HTERT RPE-1 (cell line): Measurements from ENCODE around the gene MAPRE2.
"Not testable (repeated sequence)": the region's sequence is repeated elsewhere in the genome, so short reads cannot be mapped to it uniquely, and the experiment has no call there.

Source experiments
- in situ Hi-C: fragments of 300-500 bp; cut with MboI; formaldehyde crosslinking; loops from 4 replicates; pipeline ENCODE4 v1.14.3; 2020; ENCODE audit warnings: low sequenced_read_pairs

Gene MAPRE2

GRCh38 chr18:35143622-35144596, 102.7 kb downstream of the MAPRE2 start:
- in situ Hi-C loops: no loop called here

GRCh38 chr18:35144698-35145097, 103.5 kb downstream of the MAPRE2 start:
- in situ Hi-C loops: no loop called here

DNA sequence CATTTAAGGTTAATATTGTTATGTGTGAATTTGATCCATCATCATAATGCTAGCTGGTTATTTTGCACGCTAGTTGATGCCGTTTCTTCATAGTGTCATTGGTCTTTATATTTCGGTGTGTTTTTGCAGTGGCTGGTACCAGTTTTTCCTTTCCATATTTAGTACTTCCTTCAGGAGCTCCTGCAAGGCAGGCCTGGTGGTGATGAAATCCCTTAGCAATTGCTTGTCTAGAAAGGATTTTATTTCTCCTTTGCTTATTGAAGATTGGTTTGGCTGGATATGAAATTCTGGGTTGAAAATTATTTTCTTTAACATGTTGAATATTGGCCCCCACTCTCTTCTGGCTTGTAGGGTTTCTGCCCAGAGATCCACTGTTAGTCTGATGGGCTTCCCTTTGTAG, 109.0 kb downstream of the MAPRE2 start:
- in situ Hi-C loops: not testable (repeated sequence)

GRCh38 chr18:35153609-35154272, 112.5 kb downstream of the MAPRE2 start:
- in situ Hi-C loops: no loop called here

- in situ Hi-C loops: no loop called here
These were observed 114.3 kb downstream of the MAPRE2 start for GRCh38 chr18:35155398-35156117.

DNA sequence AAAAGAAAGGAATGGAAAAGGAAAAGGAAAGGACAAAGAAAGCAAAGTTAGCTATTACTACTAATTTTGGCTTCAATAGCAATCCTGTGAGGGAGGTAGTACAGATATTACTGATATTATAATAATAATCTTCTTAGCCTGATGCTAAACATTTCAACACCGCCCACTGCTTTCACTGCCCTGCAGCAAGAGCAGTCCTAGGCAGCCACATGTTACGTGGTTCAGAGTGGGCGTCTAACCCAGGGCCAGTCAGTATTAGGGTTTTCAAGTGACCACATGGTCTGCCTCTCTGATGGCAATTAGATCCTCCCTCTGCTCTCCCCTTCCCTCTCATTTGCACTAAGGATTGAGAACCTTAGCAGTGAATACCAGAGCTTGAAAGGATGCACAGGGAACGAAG, 116.0 kb downstream of the MAPRE2 start:
- in situ Hi-C loops: no loop called here

DNA sequence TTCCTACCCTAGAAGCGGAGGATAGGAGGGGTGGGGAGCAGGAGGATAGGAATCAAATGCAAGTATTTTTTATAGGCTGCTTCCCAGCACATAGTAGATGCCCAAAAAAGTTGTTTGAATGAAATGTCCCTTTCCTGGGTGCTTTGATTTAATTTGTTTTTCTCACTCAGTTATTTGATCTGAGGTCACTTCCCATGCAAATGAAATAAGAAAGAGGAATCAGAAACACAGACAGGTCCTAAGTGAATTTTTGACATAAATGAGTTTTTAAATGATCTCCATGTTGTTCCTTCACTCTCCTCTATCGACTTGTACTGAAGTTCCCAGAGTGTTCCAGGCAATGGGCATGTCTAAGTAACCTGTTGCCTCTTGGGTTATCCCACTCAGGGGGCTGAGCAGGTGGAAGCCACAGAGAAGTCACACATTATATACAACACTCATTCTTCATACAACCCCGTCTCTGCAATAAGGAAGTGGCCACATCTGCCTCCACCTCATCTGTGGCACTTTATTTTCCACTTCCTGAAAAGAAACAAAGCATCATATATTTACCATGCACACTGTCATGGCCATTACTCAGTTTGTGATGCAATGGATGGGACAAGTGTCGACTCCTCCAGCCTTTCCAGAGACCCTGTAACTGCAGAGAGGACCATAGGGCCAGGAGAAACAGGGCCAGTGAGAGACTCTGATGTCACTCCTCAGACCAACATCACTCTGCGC, 117.7 kb downstream of the MAPRE2 start:
- in situ Hi-C loops: no loop called here

- in situ Hi-C loops: no loop called here
These were observed 118.6 kb downstream of the MAPRE2 start for GRCh38 chr18:35159782-35160181.

DNA sequence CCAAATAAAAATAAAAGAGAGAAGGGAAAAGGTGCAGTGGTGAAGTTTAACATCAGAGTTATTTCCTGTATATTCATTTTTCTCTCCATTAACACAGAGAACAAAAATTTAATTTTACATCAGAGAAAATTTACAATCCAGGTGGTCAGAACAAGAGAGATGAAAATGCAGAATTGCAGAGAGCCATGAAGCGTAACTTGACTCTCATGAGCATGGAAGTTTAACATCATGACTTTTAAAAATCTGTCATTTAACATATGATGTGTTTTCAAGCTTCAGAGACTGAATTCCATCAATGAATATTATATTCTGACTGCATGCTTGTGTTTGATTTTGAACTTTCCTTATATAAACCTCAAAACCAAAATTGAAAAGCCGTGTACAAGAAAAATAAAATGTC, 120.3 kb downstream of the MAPRE2 start:
- in situ Hi-C loops: no loop called here

- in situ Hi-C loops: no loop called here
These were observed 120.7 kb downstream of the MAPRE2 start for GRCh38 chr18:35161934-35162333.

DNA sequence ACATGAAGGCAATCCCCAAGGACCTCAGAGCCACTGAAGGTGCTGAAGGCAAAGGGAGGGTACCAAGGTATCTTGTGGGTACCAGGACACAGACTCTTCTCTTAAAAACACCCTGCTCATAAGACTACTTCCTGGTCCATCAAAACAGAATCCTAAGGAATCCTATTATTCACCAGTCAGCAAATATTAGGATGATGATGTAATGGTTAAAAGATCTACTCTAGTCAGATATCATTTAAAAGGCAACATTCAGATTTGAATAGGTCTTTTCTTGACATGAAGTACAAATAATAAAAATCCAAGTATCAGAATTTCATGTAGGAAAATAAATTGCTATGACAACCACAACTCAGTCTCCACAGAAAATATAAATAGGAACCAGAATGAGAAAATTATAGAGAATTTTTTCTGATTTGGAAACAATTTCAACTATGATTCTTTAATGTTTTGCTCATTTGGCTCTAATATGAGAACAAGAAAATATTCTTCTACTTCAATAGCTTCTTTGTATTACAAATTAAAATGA, 121.9 kb downstream of the MAPRE2 start:
- in situ Hi-C loops: no loop called here

DNA sequence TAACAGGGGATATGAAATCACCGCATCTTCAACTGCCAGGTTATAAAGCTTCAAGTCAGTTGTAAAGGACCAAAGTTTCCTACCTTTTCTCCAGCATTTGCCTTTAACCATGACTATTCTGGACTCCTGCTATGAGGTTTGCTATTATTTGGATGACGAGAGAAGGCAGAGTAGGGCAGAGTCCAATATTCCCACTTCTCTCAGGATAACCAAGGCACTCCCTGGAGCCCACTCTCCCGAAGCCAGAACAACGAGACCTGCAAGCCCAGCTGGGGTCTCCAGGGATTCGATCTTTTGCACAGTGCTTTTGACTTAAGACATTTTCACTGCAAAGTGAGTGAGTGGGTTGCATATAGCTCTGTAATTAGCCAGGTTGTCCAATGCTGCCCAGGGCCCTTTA, 122.5 kb downstream of the MAPRE2 start:
- in situ Hi-C loops: no loop called here

- in situ Hi-C loops: no loop called here
These were observed 122.9 kb downstream of the MAPRE2 start for GRCh38 chr18:35164133-35164532.

DNA sequence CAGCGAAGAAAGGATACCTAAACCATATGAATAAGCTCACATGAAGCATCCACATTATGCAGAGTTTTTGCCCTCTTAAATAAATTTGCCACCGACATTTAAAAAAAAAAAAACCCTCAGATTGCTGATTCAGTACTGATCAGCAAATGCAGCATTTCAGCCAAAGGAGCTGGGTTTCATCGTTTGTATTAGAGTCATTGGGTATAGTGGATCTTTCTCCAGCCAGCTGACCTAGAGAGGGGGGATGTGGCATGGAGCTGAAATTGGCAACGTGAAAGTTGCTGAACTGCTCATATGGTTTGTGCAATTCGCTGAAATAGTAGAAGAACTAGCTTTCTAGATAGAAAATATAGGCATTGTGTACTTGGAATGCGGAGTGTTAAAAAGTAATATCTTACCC, 126.1 kb downstream of the MAPRE2 start:
- in situ Hi-C loops: no loop called here

DNA sequence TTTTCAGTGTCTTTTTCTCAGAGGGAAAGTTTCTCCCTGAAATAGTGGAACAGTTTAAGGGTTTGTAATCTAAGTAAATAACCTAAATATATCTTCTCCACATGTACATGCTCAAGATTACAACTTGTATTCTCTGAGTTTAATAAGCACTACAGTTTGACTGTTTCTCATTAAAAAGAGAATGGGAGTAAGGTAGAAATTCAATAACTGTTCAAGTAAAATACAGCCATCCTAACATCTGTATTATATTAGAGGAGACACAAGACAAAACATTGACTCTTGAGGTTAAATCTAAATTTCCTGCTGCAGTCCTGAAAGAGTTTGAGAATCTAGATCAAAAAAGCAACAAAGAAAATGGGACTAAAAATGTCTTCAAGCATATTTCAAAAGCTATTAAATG, 126.6 kb downstream of the MAPRE2 start:
- in situ Hi-C loops: no loop called here

DNA sequence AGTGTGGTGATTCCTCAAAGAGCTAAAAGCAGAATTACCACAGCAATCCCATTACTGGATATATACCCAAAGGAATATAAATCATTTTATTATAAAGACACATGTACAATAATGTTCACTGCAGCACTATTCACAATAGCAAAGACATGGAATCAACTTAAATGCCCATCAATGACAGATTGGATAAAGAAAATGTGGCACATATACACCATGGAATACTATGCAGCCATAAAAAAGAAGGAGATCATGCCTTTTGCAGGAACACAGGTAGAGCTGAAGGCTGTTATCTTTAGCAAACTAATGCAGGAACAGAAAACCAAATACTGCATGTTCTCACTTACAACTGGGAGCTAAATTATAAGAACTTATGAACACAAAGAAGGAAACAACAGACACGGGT, 129.1 kb downstream of the MAPRE2 start:
- in situ Hi-C loops: not testable (repeated sequence)

DNA sequence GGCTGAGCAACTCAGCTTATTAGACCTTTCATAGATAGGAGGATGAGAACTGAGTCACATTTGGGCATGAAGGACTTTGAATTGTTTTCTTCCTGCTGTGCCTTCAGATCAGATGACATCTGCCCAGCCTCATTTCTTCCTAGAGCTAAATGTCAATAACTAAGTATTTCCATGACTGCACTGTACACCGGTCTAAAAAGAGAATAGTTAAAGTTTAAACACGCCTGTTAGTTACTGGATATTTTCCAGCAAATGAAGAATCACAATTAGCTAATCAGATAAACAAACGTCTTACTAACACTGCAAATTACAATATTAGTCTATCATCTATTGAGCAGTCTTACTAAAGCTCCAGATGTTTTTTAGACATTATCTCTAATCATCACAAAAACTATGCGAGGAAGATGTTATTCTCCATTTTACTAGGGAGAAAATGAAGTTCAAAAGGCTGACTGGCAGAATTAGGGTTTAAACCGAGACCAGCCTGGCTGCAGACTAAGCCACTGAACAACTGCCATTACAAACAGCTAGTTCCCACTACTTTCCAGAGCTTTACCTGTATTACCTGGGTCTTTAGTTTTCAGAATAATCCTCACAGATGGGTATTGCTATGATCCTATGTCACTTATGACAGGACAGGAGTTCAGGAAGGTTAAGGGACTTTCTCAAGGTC, 130.2 kb downstream of the MAPRE2 start:
- in situ Hi-C loops: no loop called here

DNA sequence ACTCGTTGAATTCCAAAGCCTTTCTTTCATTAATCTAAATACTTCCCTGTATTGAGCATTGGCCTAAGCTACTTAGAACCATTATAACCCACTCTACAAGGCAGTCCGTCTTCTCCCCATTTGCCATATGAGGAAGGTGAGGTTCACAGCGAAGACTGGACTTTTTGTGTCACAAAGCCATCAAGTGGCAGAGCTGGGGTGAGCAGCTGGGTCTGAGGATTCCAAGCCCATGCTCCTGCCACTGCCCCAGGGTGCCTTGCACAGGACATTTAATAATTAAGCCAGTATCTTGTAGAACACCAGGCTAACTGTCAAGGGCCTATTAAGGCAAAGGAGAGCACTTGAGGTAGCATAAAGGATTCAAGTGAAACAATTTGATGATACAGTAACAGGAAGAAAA, 130.8 kb downstream of the MAPRE2 start:
- in situ Hi-C loops: no loop called here

- in situ Hi-C loops: no loop called here
These were observed 131.3 kb downstream of the MAPRE2 start for GRCh38 chr18:35172451-35173035.
